Transverse colon (tissue), 4 donors: ENCODE measurements around the gene CEP162. TPM values are rescaled to one million over a fixed set of nuclear protein-coding genes. Genes with fewer than 3 reads are reported as not detected.

Experiments used
- DNase-seq: peaks from one replicate; pipeline ENCODE4 v3.0.0-alpha.2; 2019
- H3K27ac ChIP-seq, 4 donors: fragments of 200-600 bp; sonication (generic); 2 replicates each; pipeline ENCODE4 v1.5.1; 2016 to 2018; ENCODE audit warnings: inconsistent platforms in 4 of 4
- H3K27me3 ChIP-seq: fragments of 200-600 bp; sonication (generic); 2 replicates; pipeline ENCODE4 v1.5.1; 2017; ENCODE audit warnings: inconsistent platforms
- H3K36me3 ChIP-seq, 4 donors: fragments of 200-600 bp; sonication (generic); 2 replicates each; pipeline ENCODE4 v1.5.1; 2017 to 2019; ENCODE audit warnings: inconsistent platforms in 4 of 4
- H3K4me1 ChIP-seq, 4 donors: fragments of 200-600 bp; sonication (generic); 2 replicates each; pipeline ENCODE4 v1.5.1; 2017 to 2020; ENCODE audit warnings: inconsistent platforms in 4 of 4
- H3K4me3 ChIP-seq, 4 donors: fragments of 200-600 bp; sonication (generic); 1 replicate in 1 of 4; 2 replicates in 3 of 4; pipeline versions ENCODE4 v1.5.1 to v1.6.1; 2017 to 2019; ENCODE audit warnings: inconsistent platforms in 4 of 4
- H3K9me3 ChIP-seq, 2 donors: fragments of 200-600 bp; sonication (generic); 2 replicates each; pipeline ENCODE4 v1.5.1; 2017 to 2019; ENCODE audit warnings: inconsistent platforms in 2 of 2
- EP300 ChIP-seq: sonication (generic); formaldehyde crosslinking; IDR thresholded peaks from one replicate; pipeline ENCODE4 v1.6.1; 2017; ENCODE audit warnings: antibody characterized with exemption, low read depth
- POLR2A ChIP-seq: fragments of 450-650 bp; IDR thresholded peaks from one replicate; pipeline ENCODE4 v1.6.1; 2016; ENCODE audit warnings: antibody characterized with exemption, mild to moderate bottlenecking, moderate library complexity
- POLR2AphosphoS5 ChIP-seq, 3 donors: sonication (generic); formaldehyde crosslinking; IDR thresholded peaks; one replicate each; pipeline ENCODE4 v1.6.1; 2016; ENCODE audit warnings: antibody characterized with exemption in 3 of 3
- WGBS, 2 donors: methylation state at CpG; one replicate each; pipeline ENCODE4 v1.1.5; 2018; ENCODE audit warnings: low coverage in 1 of 2; 5-methylcytosine and 5-hydroxymethylcytosine counted together
- in situ Hi-C, 4 donors: fragments of 200-750 bp; cut with MboI; loops; one replicate each; pipeline versions ENCODE4 v1.15.0 to v1.15.1; 2017; ENCODE audit warnings: low sequenced_read_pairs in 3 of 4, low pct_ligation_motif_present in 1 of 4, low pct_unique_long_range_greater_than_20kb in 1 of 4
- intact Hi-C: fragments of 100-400 bp; cut with DNase I; formaldehyde crosslinking; loops from one replicate; pipeline ENCODE4 v1.15.1; 2023; ENCODE audit warnings: low total_unique reads
- total RNA-seq, 4 donors: library from RNA; depleted of rRNA; stranded (reverse); fragments of >200 nt; gene quantifications; one replicate each; pipeline ENCODE4 v1.1.0, GENCODE V29; 2016
- TF ChIP-seq, protein P1 (sequence below), 5 experiments: fragments of 200-600 bp in 3 of 5; fragments of 450-650 bp in 2 of 5; sonication (generic) in 3 of 5; IDR thresholded peaks; 1 replicate in 2 of 5; 2 replicates in 3 of 5; pipeline ENCODE4 v1.5.1; 2016 to 2017; ENCODE audit warnings: antibody characterized with exemption in 5 of 5, inconsistent platforms in 3 of 5, mild to moderate bottlenecking in 2 of 5, moderate library complexity in 1 of 5

Gene CEP162
- total RNA-seq, 4 donors from 2014 or later: 8.2 to 45.0 (median 9.7) TPM

DNA sequence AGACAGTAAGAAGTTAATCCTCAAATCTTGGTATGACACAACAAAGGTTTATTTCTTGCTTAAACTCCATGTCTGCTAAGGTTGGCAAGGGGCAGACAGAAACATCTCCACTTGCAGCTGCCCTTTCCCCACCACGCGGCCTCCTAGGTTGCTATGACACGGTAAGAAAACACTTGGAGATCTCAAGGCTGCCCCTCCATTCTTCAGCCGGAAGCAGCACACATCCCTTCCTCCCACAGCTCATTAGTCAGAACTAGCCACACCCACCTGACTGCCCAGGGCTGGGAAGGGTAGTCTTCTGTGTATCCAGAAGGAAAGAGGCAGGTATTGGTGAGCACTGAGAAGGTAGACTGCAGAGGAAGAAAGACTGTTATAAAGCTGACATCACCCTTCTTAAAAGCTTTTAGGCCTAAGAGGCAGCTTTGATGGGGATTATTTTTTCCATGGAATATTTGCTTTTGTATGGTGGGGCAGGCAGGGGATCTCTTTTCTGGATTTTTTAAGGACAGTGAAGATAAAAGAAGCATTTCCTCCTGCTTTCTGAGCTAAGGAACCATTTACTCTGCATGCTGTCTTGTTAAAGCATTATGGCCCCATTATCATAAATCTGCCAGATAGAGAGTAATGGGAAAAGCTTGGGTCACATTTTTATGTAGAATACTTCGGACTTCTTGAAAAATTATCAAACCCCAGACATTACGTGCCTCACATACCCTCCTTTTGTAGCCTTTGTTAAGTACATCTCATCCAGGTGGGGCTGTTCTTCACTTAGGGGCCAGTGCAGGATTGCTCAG, 152.3 kb downstream of the CEP162 start:
- DNase-seq: no peak
- H3K4me1 ChIP-seq: no peaks in the 10 kb centered on the region
- in situ Hi-C loops (no loop called here), intact Hi-C loops (no loop called here)
- TF ChIP-seq POLR2A (no peak), POLR2AphosphoS5 (IDR thresholded peaks at IDR 0.05) (no peak), EP300 (no peak)
- TF ChIP-seq, protein P1, sequence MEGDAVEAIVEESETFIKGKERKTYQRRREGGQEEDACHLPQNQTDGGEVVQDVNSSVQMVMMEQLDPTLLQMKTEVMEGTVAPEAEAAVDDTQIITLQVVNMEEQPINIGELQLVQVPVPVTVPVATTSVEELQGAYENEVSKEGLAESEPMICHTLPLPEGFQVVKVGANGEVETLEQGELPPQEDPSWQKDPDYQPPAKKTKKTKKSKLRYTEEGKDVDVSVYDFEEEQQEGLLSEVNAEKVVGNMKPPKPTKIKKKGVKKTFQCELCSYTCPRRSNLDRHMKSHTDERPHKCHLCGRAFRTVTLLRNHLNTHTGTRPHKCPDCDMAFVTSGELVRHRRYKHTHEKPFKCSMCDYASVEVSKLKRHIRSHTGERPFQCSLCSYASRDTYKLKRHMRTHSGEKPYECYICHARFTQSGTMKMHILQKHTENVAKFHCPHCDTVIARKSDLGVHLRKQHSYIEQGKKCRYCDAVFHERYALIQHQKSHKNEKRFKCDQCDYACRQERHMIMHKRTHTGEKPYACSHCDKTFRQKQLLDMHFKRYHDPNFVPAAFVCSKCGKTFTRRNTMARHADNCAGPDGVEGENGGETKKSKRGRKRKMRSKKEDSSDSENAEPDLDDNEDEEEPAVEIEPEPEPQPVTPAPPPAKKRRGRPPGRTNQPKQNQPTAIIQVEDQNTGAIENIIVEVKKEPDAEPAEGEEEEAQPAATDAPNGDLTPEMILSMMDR (IDR thresholded peaks at IDR 0.05): no peak
- no peaks in the 10 kb centered on the region for H3K36me3 ChIP-seq
- no peaks in the 10 kb centered on the region for H3K9me3 ChIP-seq
- no peak overlapping the region for H3K27ac ChIP-seq
- WGBS, 2 donors: 50 to 67% methylated on average over 1 to 6 of the region's 6 CpGs
- no peaks in the 10 kb centered on the region for H3K27me3 ChIP-seq
- no peak overlapping the region for H3K4me3 ChIP-seq

Other genes starting within 250 kb of the CEP162 start
- gene MRAP2, start 193.9 kb downstream of the CEP162 start, total RNA-seq: 1 to 10 TPM in 3 of 4 donors, under 1 TPM in 1; 0.80 to 5.1 (median 2.9) TPM